Endothelial cell of umbilical vein (primary cell): ENCODE measurements around the gene TYW5. TPM values are rescaled to one million over a fixed set of nuclear protein-coding genes. Genes with fewer than 3 reads are reported as not detected.

Experiments used
- BruUV-seq: library from RNA; stranded (reverse); fragments of 400-500 nt; replicated peaks from 2 replicates; lab custom pipeline; 2021; lab: Mats Ljungman, UMichigan
- CTCF ChIA-PET: fragments of 300-600, 350-600 bp; sonication (Branson Sonifier 250); formaldehyde crosslinking; loops from one replicate; lab custom pipeline; 2021; ENCODE audit warnings: antibody characterized with exemption, inconsistent platforms; lab: Charles Lee
- POLR2A ChIA-PET: fragments of 300-600, 350-600 bp; sonication (Branson Sonifier 250); formaldehyde crosslinking; loops from one replicate; lab custom pipeline; 2021; ENCODE audit warnings: antibody characterized with exemption, inconsistent platforms; lab: Charles Lee
- DNase-seq: peaks from one replicate; pipeline ENCODE4 v3.0.0-alpha.2; 2011; ENCODE audit warnings: low read depth, low spot score
- FAIRE-seq: peaks from 2 replicates; lab custom pipeline; 2011; peaks lifted over from hg19 to GRCh38; lab: Jason Lieb, UNC
- H2AFZ ChIP-seq: 2 replicates; pipeline ENCODE4 v1.6.0; 2012; ENCODE audit warnings: low read depth, low read length, control low read depth, inconsistent platforms
- H3K27ac ChIP-seq: 2 replicates; pipeline ENCODE4 v1.5.1; 2011; ENCODE audit warnings: low read depth, mild to moderate bottlenecking, control low read depth, low read length, moderate library complexity; ENCODE audit not compliant: insufficient read depth
- H3K27me3 ChIP-seq, 2 experiments: 2 replicates each; pipeline versions ENCODE4 v1.6.0 to v1.6.1; 2011; ENCODE audit warnings: low read length in 2 of 2, mixed read lengths in 1 of 2; ENCODE audit not compliant: control insufficient read depth in 2 of 2, insufficient read depth in 2 of 2
- H3K36me3 ChIP-seq, 2 experiments: 2 replicates in 1 of 2; 3 replicates in 1 of 2; pipeline ENCODE4 v1.5.1; 2011; ENCODE audit warnings: low read length in 2 of 2, mild to moderate bottlenecking in 1 of 2, moderate library complexity in 1 of 2; ENCODE audit not compliant: control insufficient read depth in 2 of 2, insufficient read depth in 2 of 2; ENCODE audit errors: extremely low read depth in 1 of 2
- H3K4me1 ChIP-seq: 3 replicates; pipeline ENCODE4 v1.5.1; 2011; ENCODE audit warnings: mild to moderate bottlenecking, low read length; ENCODE audit not compliant: control insufficient read depth, insufficient read depth; ENCODE audit errors: extremely low read depth
- H3K4me2 ChIP-seq: 2 replicates; pipeline ENCODE4 v1.6.1; 2011; ENCODE audit warnings: low read length, control low read depth, mixed read lengths; ENCODE audit not compliant: insufficient read depth
- H3K4me3 ChIP-seq, 3 experiments: fragments of 200-600 bp in 1 of 3; sonication (generic), shearing (Covaris generic) in 1 of 3; replicated peaks in 1 of 3; 2 replicates each; pipeline ENCODE4 v1.5.1; 2011 to 2016; ENCODE audit warnings: control low read depth in 3 of 3, low read length in 3 of 3, mild to moderate bottlenecking in 2 of 3, inconsistent platforms in 1 of 3, low read depth in 1 of 3, moderate library complexity in 1 of 3; ENCODE audit not compliant: insufficient read depth in 1 of 3
- H3K79me2 ChIP-seq: 2 replicates; pipeline ENCODE4 v1.6.0; 2012; ENCODE audit warnings: low read length, inconsistent platforms; ENCODE audit not compliant: control insufficient read depth, insufficient read depth
- H3K9ac ChIP-seq: replicated peaks from 2 replicates; pipeline ENCODE3; 2011; ENCODE audit warnings: low read length, control low read depth; ENCODE audit not compliant: insufficient read depth; ENCODE audit errors: extremely low read depth
- H3K9me1 ChIP-seq: replicated peaks from 3 replicates; pipeline ENCODE4 v1.6.0; 2011; ENCODE audit warnings: mild to moderate bottlenecking, low read length; ENCODE audit not compliant: control insufficient read depth, insufficient read depth; ENCODE audit errors: extremely low read depth
- H3K9me3 ChIP-seq: replicated peaks from 2 replicates; pipeline ENCODE4 v1.5.1; 2012; ENCODE audit warnings: low read length, inconsistent platforms; ENCODE audit not compliant: control insufficient read depth, insufficient read depth
- H4K20me1 ChIP-seq: replicated peaks from 2 replicates; pipeline ENCODE3; 2011; ENCODE audit warnings: mild to moderate bottlenecking, low read length; ENCODE audit not compliant: control insufficient read depth, insufficient read depth; ENCODE audit errors: extremely low read depth
- EZH2 ChIP-seq: IDR thresholded peaks from 2 replicates; pipeline ENCODE4 v1.6.1; 2012; ENCODE audit warnings: borderline replicate concordance, low read depth, mild to moderate bottlenecking, moderate library complexity, low read length, inconsistent platforms; ENCODE audit not compliant: severe bottlenecking
- FOS ChIP-seq: IDR thresholded peaks from 2 replicates; pipeline ENCODE4 v1.6.1; 2011; ENCODE audit warnings: mild to moderate bottlenecking, low read length, moderate library complexity, borderline replicate concordance; ENCODE audit not compliant: insufficient read depth
- GATA2 ChIP-seq: IDR thresholded peaks from 2 replicates; pipeline ENCODE4 v1.7.0; 2011; ENCODE audit warnings: low read depth, mild to moderate bottlenecking, moderate library complexity, mixed read lengths, low read length; ENCODE audit not compliant: insufficient read length, insufficient read depth
- JUN ChIP-seq: IDR thresholded peaks from 2 replicates; pipeline ENCODE4 v1.6.1; 2011; ENCODE audit warnings: borderline replicate concordance, low read depth; ENCODE audit not compliant: insufficient read length, insufficient read depth
- MYC ChIP-seq: IDR thresholded peaks from one replicate; pipeline ENCODE4 v1.6.1; 2011; ENCODE audit warnings: mild to moderate bottlenecking, low read depth, low read length
- POLR2A ChIP-seq: IDR thresholded peaks from 2 replicates; pipeline ENCODE4 v1.6.1; 2012; ENCODE audit warnings: low read depth, mild to moderate bottlenecking, control low read depth, low read length
- POLR2AphosphoS5 ChIP-seq: IDR thresholded peaks from 2 replicates; pipeline ENCODE4 v1.6.1; 2012; ENCODE audit warnings: low read depth, mild to moderate bottlenecking, control low read depth, low read length, moderate library complexity; ENCODE audit not compliant: insufficient read depth
- dilution Hi-C: fragments of 300-500 bp; cut with MboI; formaldehyde crosslinking; loops from one replicate; pipeline ENCODE4 v1.15.0; 2019; ENCODE audit warnings: low sequenced_read_pairs; ENCODE audit not compliant: extremely low pct_ligation_motif_present
- intact Hi-C: fragments of 100-400 bp; cut with micrococcal nuclease; formaldehyde crosslinking; loops from one replicate; pipeline ENCODE4 v1.10.0; 2022
- polyA plus RNA-seq, 4 experiments: library from polyadenylated mRNA; depleted of rRNA in 3 of 4; stranded (reverse) in 3 of 4; unstranded in 1 of 4; fragments of >200 nt; gene quantifications; 2 replicates each; pipeline versions ENCODE4 v1.2.1 to v1.2.3, GENCODE V29; 2011 to 2012; ENCODE audit warnings: missing spikeins in 1 of 4
- total RNA-seq: library from RNA; stranded (reverse); gene quantifications from 2 replicates; pipeline ENCODE4 v1.2.3, GENCODE V29; 2021
- TF ChIP-seq, protein P1 (sequence below): IDR thresholded peaks from 2 replicates; pipeline ENCODE4 v1.6.1; 2011; ENCODE audit not compliant: insufficient read depth, insufficient read length
- TF ChIP-seq, protein P2 (sequence below), 2 donors: IDR thresholded peaks; 1 replicate in 1 of 2; 2 replicates in 1 of 2; pipeline ENCODE4 v1.5.1; 2011; ENCODE audit warnings: low read length in 2 of 2, mild to moderate bottlenecking in 2 of 2, moderate library complexity in 2 of 2, control low read depth in 1 of 2, inconsistent platforms in 1 of 2, low read depth in 1 of 2; ENCODE audit not compliant: insufficient read depth in 1 of 2; ENCODE audit errors: extremely low read depth in 1 of 2

TYW5 gene
- total and polyA plus RNA-seq, 2 donors (not counting 3 experiments of a cell fraction or from before 2014, with no cell fraction given): 2.6 to 8.9 TPM

DNA sequence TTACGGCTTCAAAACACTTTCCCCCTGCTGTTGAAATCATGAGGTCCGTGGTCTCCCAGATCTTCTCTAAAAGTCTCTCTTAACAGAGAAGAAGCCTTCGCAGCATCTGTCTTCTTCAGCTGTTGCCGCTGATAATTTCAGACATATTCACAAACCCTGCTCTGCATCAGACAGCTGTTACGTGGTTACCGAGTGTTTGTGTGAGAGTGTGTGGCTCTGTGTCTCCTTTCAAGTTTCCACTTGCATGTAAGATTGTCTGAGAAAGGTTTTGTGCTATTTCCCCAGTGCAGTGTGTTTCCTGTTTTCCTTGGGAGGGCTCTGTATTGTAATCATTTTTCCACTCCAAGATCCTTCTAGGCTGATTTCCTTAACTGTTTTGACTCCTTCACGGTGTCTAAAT, 32.9 kb upstream of the TYW5 start:
- H3K4me2 ChIP-seq: peak overlapping the region; percentile 34
- H2AFZ ChIP-seq: peak overlapping the region; percentile 64
- no peaks in the 10 kb centered on the region for H3K9me3 ChIP-seq
- POLR2A ChIA-PET: no interaction called here
- H4K20me1 ChIP-seq: no peaks in the 10 kb centered on the region
- FAIRE-seq (peak; percentile 72), DNase-seq (peak; percentile 89)
- CTCF ChIA-PET: interaction anchor here (0.9 to 2.0 kb wide), 2 partner anchors 15 to 493 kb away, joined by 4 to 8 read pairs; no protein-coding TSS in a partner anchor
- H3K9ac ChIP-seq: no peak overlapping the region
- intact Hi-C loops: loop anchor here (10.0 kb wide), 1 partner anchor 197 kb away; no protein-coding TSS in a partner anchor
- no peaks in the 10 kb centered on the region for H3K79me2 ChIP-seq
- dilution Hi-C loops: no loop called here
- TF ChIP-seq POLR2A (no peak), GATA2 (no peak), JUN (no peak), EZH2 (no peak), POLR2AphosphoS5 (no peak), FOS (no peak), MYC (no peak)
- TF ChIP-seq, protein P1, sequence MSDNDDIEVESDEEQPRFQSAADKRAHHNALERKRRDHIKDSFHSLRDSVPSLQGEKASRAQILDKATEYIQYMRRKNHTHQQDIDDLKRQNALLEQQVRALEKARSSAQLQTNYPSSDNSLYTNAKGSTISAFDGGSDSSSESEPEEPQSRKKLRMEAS: no peak
- TF ChIP-seq, protein P2, sequence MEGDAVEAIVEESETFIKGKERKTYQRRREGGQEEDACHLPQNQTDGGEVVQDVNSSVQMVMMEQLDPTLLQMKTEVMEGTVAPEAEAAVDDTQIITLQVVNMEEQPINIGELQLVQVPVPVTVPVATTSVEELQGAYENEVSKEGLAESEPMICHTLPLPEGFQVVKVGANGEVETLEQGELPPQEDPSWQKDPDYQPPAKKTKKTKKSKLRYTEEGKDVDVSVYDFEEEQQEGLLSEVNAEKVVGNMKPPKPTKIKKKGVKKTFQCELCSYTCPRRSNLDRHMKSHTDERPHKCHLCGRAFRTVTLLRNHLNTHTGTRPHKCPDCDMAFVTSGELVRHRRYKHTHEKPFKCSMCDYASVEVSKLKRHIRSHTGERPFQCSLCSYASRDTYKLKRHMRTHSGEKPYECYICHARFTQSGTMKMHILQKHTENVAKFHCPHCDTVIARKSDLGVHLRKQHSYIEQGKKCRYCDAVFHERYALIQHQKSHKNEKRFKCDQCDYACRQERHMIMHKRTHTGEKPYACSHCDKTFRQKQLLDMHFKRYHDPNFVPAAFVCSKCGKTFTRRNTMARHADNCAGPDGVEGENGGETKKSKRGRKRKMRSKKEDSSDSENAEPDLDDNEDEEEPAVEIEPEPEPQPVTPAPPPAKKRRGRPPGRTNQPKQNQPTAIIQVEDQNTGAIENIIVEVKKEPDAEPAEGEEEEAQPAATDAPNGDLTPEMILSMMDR (IDR thresholded peaks at IDR 0.05; ENCODE audit: extremely low read depth in 1 of 2, insufficient read depth in 1 of 2, low read depth in 1 of 2, low read length in 2 of 2): no peak
- no peaks in the 10 kb centered on the region for H3K9me1 ChIP-seq
- no TSS peak for BruUV-seq
- H3K36me3 ChIP-seq: no peaks in the 10 kb centered on the region
- H3K4me1 ChIP-seq: peaks cover 8% of the 10 kb centered on the region
- H3K27ac ChIP-seq: no peak overlapping the region
- peaks cover 2 to 3% of the 10 kb centered on the region in 2 experiments for H3K27me3 ChIP-seq
- no peak overlapping the region for H3K4me3 ChIP-seq
